ENCODE data around the gene ME3.

The ME3 gene

DNA sequence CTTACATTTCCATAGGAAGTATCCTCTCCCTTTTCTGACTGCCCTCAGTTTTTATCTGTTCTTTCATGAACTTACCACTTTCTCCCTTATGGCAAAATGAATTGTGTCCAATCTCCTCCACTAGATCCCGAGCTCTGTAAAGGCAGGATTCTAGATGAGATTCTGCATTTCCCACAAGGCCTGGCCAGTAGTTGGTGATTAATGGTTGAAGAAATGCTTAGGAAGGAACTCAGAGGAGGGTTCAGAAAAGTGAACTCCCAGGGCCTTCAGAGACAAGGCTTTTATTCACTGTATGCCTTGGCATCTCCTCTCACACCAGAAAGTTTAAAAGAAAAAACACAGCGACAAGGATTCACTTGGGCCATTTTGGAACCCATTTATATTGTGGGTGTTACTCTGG lies 231.6 kb downstream of the ME3 start:
- Histone ChIP-seq H3K9me2 (replicated peaks; ENCODE audit: insufficient read depth, low read length) (no peaks in the 10 kb centered on the region), H3K9me3 (replicated peaks; ENCODE audit: insufficient read depth, low read length) (no peaks in the 10 kb centered on the region), H3K4me1 (ENCODE audit: low read length) (no peaks in the 10 kb centered on the region), H3K4me2 (ENCODE audit: low read depth, low read length) (no peak overlapping the region), H3K4me3 (ENCODE audit: low read length) (no peak overlapping the region), H3K79me2 (ENCODE audit: low read length) (no peaks in the 10 kb centered on the region), H3K27ac (ENCODE audit: low read length) (no peak overlapping the region), H4K20me1 (ENCODE audit: insufficient read depth, low read length) (no peaks in the 10 kb centered on the region), H2AFZ (ENCODE audit: low read length) (no peak overlapping the region), H3F3A (ENCODE audit: insufficient read depth, low read length) (no peaks in the 10 kb centered on the region), H3K36me3 (replicated peaks; ENCODE audit: insufficient read depth, low read length) (no peaks in the 10 kb centered on the region), H3K9ac (ENCODE audit: low read length) (no peak overlapping the region), H3K27me3 (replicated peaks; ENCODE audit: insufficient read depth, low read length) (no peaks in the 10 kb centered on the region)
- DNase-seq: no peak
- TF ChIP-seq EZH2 (optimal IDR thresholded peaks at IDR 0.05; ENCODE audit: low read depth, low read length) (no peak), EZH2phosphoT487 (IDR thresholded peaks at IDR 0.05; ENCODE audit: low read length) (no peak), CTCF (IDR thresholded peaks at IDR 0.05; ENCODE audit: low read length) (no peak)

- no peak overlapping the region for H3K4me3 ChIP-seq (ENCODE audit: low read length)
- H3K79me2 ChIP-seq (ENCODE audit: low read length): no peaks in the 10 kb centered on the region
- no peak overlapping the region for H3K9ac ChIP-seq (ENCODE audit: low read length)
- H3K9me3 ChIP-seq (replicated peaks; ENCODE audit: insufficient read depth, low read length): no peaks in the 10 kb centered on the region
- H3K4me2 ChIP-seq (ENCODE audit: low read depth, low read length): no peak overlapping the region
- H3F3A ChIP-seq (ENCODE audit: insufficient read depth, low read length): no peaks in the 10 kb centered on the region
- no peaks in the 10 kb centered on the region for H3K36me3 ChIP-seq (replicated peaks; ENCODE audit: insufficient read depth, low read length)
- no peak overlapping the region for H3K27ac ChIP-seq (ENCODE audit: low read length)
- no peaks in the 10 kb centered on the region for H4K20me1 ChIP-seq (ENCODE audit: insufficient read depth, low read length)
- TF ChIP-seq EZH2 (optimal IDR thresholded peaks at IDR 0.05; ENCODE audit: low read depth, low read length) (no peak), CTCF (IDR thresholded peaks at IDR 0.05; ENCODE audit: low read length) (no peak), EZH2phosphoT487 (IDR thresholded peaks at IDR 0.05; ENCODE audit: low read length) (no peak)
- H3K4me1 ChIP-seq (ENCODE audit: low read length): no peaks in the 10 kb centered on the region
- no peaks in the 10 kb centered on the region for H3K9me2 ChIP-seq (replicated peaks; ENCODE audit: insufficient read depth, low read length)
- DNase-seq: no peak
- no peaks in the 10 kb centered on the region for H3K27me3 ChIP-seq (replicated peaks; ENCODE audit: insufficient read depth, low read length)
- H2AFZ ChIP-seq (ENCODE audit: low read length): no peak overlapping the region
Measured at GRCh38 chr11:86440305-86440716, 232.1 kb downstream of the ME3 start.

- Histone ChIP-seq H3K4me1 (ENCODE audit: low read length) (no peaks in the 10 kb centered on the region), H3K9ac (ENCODE audit: low read length) (no peak overlapping the region), H3K36me3 (replicated peaks; ENCODE audit: insufficient read depth, low read length) (no peaks in the 10 kb centered on the region), H3K27ac (ENCODE audit: low read length) (no peak overlapping the region), H3K9me2 (replicated peaks; ENCODE audit: insufficient read depth, low read length) (no peaks in the 10 kb centered on the region), H3K79me2 (ENCODE audit: low read length) (no peaks in the 10 kb centered on the region), H3K4me3 (ENCODE audit: low read length) (no peak overlapping the region), H3F3A (ENCODE audit: insufficient read depth, low read length) (no peaks in the 10 kb centered on the region), H4K20me1 (ENCODE audit: insufficient read depth, low read length) (no peaks in the 10 kb centered on the region), H3K9me3 (replicated peaks; ENCODE audit: insufficient read depth, low read length) (no peaks in the 10 kb centered on the region), H3K27me3 (replicated peaks; ENCODE audit: insufficient read depth, low read length) (no peaks in the 10 kb centered on the region), H2AFZ (ENCODE audit: low read length) (no peak overlapping the region), H3K4me2 (ENCODE audit: low read depth, low read length) (no peak overlapping the region)
- TF ChIP-seq EZH2 (optimal IDR thresholded peaks at IDR 0.05; ENCODE audit: low read depth, low read length) (no peak), EZH2phosphoT487 (IDR thresholded peaks at IDR 0.05; ENCODE audit: low read length) (no peak), CTCF (IDR thresholded peaks at IDR 0.05; ENCODE audit: low read length) (no peak)
- no peak for DNase-seq
Measured at GRCh38 chr11:86438685-86439084, 233.7 kb downstream of the ME3 start.

Measured in MM.1S (cell line).